ENCODE measurements around the gene FXYD7.

GRCh38 chr19:35115177-35115951 is 27.7 kb upstream of the FXYD7 start, which contains the start of gene FXYD3:
- TF ChIP-seq CTCF (IDR thresholded peaks at IDR 0.05; ENCODE audit: poor library complexity) = no peak
- TF ChIP-seq EZH2 (IDR thresholded peaks at IDR 0.05; ENCODE audit: borderline replicate concordance) = no peak
